ENCODE data around the gene HMG20B. TPM values are rescaled to one million over a fixed set of nuclear protein-coding genes. Genes with fewer than 3 reads are reported as not detected.

HMG20B gene
- polyA plus RNA-seq, 1 of the 3 experiments (the other 2 are of a cell fraction) = 92.0 TPM

- peaks cover 8 to 14% of the 10 kb centered on the region in 2 experiments; a peak in 1 of 4 replicates for H3K4me1 ChIP-seq (ENCODE audit: control insufficient read depth in 1 of 2, insufficient read depth in 2 of 2, low read depth in 1 of 2, low read length in 1 of 2)
- no peak overlapping the region for H3K9ac ChIP-seq
- H2AFZ ChIP-seq (ENCODE audit: low read depth) = no peak overlapping the region
- WGBS (ENCODE audit: low lambda C conversion rate) = 86% methylated on average over 3 of the region's 3 CpGs
- POLR2A ChIA-PET = interaction anchor here (0.5 kb wide), 1 partner anchor 89 kb away, joined by 3 read pairs; no protein-coding TSS in a partner anchor
- H3K9me3 ChIP-seq = no peaks in the 10 kb centered on the region
- no peak overlapping the region for H3K4me3 ChIP-seq (ENCODE audit: low read depth in 2 of 2, low read length in 1 of 2)
- CTCF ChIA-PET = interaction anchor here (0.6 to 2.9 kb wide), 7 partner anchors 9 to 93 kb away, joined by 3 to 23 read pairs (median 5); partner anchors contain the start of gene GIPC3
- H3K79me2 ChIP-seq (ENCODE audit: insufficient read depth) = no peaks in the 10 kb centered on the region
- no peak for DNase-seq
- H3K27me3 ChIP-seq (ENCODE audit: insufficient read depth) = no peaks in the 10 kb centered on the region
- no peak overlapping the region for H3K27ac ChIP-seq (ENCODE audit: low read depth in 2 of 2, low read length in 1 of 2)
- peaks cover 0 to 21% of the 10 kb centered on the region in 2 experiments for H3K36me3 ChIP-seq (replicated peaks in 1 of 2; ENCODE audit: control insufficient read depth in 1 of 2, insufficient read depth in 2 of 2, low read length in 1 of 2)
- H3F3A ChIP-seq (replicated peaks; ENCODE audit: insufficient read depth) = no peaks in the 10 kb centered on the region
- H3K9me2 ChIP-seq = no peaks in the 10 kb centered on the region
- no peaks in the 10 kb centered on the region for H4K20me1 ChIP-seq (ENCODE audit: insufficient read depth)
- H3K4me2 ChIP-seq = no peak overlapping the region
- TF ChIP-seq CHD2 (IDR thresholded peaks at IDR 0.05; ENCODE audit: low read length, partially characterized antibody) = no peak
Observed at GRCh38 chr19:3608079-3608641, 35.4 kb downstream of the HMG20B start.

DNA sequence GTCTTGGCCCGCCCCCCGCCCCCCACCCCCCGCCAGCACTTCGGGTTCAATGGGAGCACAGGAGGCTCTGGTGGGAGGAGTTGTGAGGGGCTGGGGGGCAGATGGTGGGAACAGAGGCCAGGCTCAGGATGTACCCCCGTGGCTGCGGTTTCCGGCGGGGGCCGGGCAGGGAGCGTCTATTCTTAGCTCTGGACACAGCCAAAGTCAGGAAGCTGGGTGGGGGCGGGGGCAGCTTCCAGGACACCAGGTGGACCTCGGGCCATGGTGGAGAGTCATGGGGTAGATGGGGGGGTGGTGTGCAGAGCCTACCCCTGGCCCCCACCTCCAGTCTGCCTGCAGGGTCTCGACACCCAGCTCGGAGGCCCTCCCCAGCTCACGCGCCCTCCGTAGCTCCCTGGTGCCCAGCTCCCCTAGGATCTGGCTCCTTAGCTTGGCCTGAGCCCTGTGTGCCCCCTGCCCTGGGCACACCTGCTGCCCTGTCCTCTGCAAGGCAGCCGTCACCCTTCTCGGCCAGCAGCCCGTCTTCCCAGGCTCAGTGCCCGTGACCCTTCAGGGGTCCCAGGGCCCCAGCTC, 36.1 kb downstream of the HMG20B start:
- H3K9me3 ChIP-seq = no peaks in the 10 kb centered on the region
- H3K4me1 ChIP-seq (ENCODE audit: control insufficient read depth in 1 of 2, insufficient read depth in 2 of 2, low read depth in 1 of 2, low read length in 1 of 2) = peaks cover 8 to 14% of the 10 kb centered on the region in 2 experiments; a peak in 1 of 4 replicates
- TF ChIP-seq, protein P1, sequence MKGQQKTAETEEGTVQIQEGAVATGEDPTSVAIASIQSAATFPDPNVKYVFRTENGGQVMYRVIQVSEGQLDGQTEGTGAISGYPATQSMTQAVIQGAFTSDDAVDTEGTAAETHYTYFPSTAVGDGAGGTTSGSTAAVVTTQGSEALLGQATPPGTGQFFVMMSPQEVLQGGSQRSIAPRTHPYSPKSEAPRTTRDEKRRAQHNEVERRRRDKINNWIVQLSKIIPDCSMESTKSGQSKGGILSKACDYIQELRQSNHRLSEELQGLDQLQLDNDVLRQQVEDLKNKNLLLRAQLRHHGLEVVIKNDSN (IDR thresholded peaks at IDR 0.05; ENCODE audit: borderline replicate concordance, low read depth) = no peak
- TF ChIP-seq MAX (IDR thresholded peaks at IDR 0.05; ENCODE audit: low read depth) (no peak), SIN3A (IDR thresholded peaks at IDR 0.05; ENCODE audit: borderline replicate concordance, low read depth, low read length) (no peak), RFX5 (IDR thresholded peaks at IDR 0.05; ENCODE audit: low read length) (no peak), IRF3 (IDR thresholded peaks at IDR 0.05; ENCODE audit: low read depth, low read length) (no peak), RCOR1 (IDR thresholded peaks at IDR 0.05; ENCODE audit: low read length) (no peak), TEAD4 (IDR thresholded peaks at IDR 0.05; ENCODE audit: borderline replicate concordance, insufficient read depth) (no peak), GABPA (IDR thresholded peaks at IDR 0.05; ENCODE audit: low read depth) (no peak), SMC3 (IDR thresholded peaks at IDR 0.05; ENCODE audit: low read depth, low read length) (no peak), FOSL2 (IDR thresholded peaks at IDR 0.05; ENCODE audit: borderline replicate concordance, low read depth) (no peak), MXI1 (IDR thresholded peaks at IDR 0.05; ENCODE audit: low read depth, low read length) (no peak), TAF1 (IDR thresholded peaks at IDR 0.05; ENCODE audit: borderline replicate concordance, low read depth, low read length) (no peak), FOXM1 (IDR thresholded peaks at IDR 0.05; ENCODE audit: low read depth) (no peak), YY1 (IDR thresholded peaks at IDR 0.05; ENCODE audit: low read depth) (no peak)
- TF ChIP-seq, protein P2, sequence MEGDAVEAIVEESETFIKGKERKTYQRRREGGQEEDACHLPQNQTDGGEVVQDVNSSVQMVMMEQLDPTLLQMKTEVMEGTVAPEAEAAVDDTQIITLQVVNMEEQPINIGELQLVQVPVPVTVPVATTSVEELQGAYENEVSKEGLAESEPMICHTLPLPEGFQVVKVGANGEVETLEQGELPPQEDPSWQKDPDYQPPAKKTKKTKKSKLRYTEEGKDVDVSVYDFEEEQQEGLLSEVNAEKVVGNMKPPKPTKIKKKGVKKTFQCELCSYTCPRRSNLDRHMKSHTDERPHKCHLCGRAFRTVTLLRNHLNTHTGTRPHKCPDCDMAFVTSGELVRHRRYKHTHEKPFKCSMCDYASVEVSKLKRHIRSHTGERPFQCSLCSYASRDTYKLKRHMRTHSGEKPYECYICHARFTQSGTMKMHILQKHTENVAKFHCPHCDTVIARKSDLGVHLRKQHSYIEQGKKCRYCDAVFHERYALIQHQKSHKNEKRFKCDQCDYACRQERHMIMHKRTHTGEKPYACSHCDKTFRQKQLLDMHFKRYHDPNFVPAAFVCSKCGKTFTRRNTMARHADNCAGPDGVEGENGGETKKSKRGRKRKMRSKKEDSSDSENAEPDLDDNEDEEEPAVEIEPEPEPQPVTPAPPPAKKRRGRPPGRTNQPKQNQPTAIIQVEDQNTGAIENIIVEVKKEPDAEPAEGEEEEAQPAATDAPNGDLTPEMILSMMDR (IDR thresholded peaks at IDR 0.05) = no peak
- no peaks in the 10 kb centered on the region for H3F3A ChIP-seq (replicated peaks; ENCODE audit: insufficient read depth)
- POLR2A ChIA-PET = interaction anchor here (1.2 kb wide), 1 partner anchor 22 kb away, joined by 4 read pairs; no protein-coding TSS in a partner anchor
- no peaks in the 10 kb centered on the region for H3K79me2 ChIP-seq (ENCODE audit: insufficient read depth)
- CTCF ChIA-PET = interaction anchor here (0.6 to 2.9 kb wide), 5 partner anchors 9 to 92 kb away, joined by 3 to 23 read pairs (median 7); partner anchors contain the start of gene GIPC3
- no peak overlapping the region for H3K27ac ChIP-seq (ENCODE audit: low read depth in 2 of 2, low read length in 1 of 2)
- WGBS (ENCODE audit: low lambda C conversion rate) = 90% methylated on average over 18 of the region's 21 CpGs
- no peak overlapping the region for H2AFZ ChIP-seq (ENCODE audit: low read depth)
- peaks cover 0 to 25% of the 10 kb centered on the region in 2 experiments for H3K36me3 ChIP-seq (replicated peaks in 1 of 2; ENCODE audit: control insufficient read depth in 1 of 2, insufficient read depth in 2 of 2, low read length in 1 of 2)
- no peaks in the 10 kb centered on the region for H3K27me3 ChIP-seq (ENCODE audit: insufficient read depth)
- H3K9ac ChIP-seq = no peak overlapping the region
- no peak overlapping the region for H3K4me2 ChIP-seq
- no peak overlapping the region for H3K4me3 ChIP-seq (ENCODE audit: low read depth in 2 of 2, low read length in 1 of 2)
- no peaks in the 10 kb centered on the region for H4K20me1 ChIP-seq (ENCODE audit: insufficient read depth)
- no peak for DNase-seq
- H3K9me2 ChIP-seq = no peaks in the 10 kb centered on the region
